Measurements from ENCODE around the gene CELA2A.
A peak's percentile ranks its signal among the peaks of the same experiment; 100 is the strongest.
"Not testable (repeated sequence)": the region's sequence is repeated elsewhere in the genome, so short reads cannot be mapped to it uniquely, and the experiment has no call there.

The CELA2A gene

GRCh38 chr1:15488371-15488770 is 31.8 kb downstream of the CELA2A start:
- H3K4me3 ChIP-seq (ENCODE audit: low read depth, low read length): no peak overlapping the region
- TF ChIP-seq, protein P1, sequence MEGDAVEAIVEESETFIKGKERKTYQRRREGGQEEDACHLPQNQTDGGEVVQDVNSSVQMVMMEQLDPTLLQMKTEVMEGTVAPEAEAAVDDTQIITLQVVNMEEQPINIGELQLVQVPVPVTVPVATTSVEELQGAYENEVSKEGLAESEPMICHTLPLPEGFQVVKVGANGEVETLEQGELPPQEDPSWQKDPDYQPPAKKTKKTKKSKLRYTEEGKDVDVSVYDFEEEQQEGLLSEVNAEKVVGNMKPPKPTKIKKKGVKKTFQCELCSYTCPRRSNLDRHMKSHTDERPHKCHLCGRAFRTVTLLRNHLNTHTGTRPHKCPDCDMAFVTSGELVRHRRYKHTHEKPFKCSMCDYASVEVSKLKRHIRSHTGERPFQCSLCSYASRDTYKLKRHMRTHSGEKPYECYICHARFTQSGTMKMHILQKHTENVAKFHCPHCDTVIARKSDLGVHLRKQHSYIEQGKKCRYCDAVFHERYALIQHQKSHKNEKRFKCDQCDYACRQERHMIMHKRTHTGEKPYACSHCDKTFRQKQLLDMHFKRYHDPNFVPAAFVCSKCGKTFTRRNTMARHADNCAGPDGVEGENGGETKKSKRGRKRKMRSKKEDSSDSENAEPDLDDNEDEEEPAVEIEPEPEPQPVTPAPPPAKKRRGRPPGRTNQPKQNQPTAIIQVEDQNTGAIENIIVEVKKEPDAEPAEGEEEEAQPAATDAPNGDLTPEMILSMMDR (IDR thresholded peaks at IDR 0.05; ENCODE audit: low read depth, low read length): no peak

GRCh38 chr1:15489052-15489736 is 32.7 kb downstream of the CELA2A start:
- no peak overlapping the region for H3K4me3 ChIP-seq (ENCODE audit: low read depth, low read length)
- TF ChIP-seq, protein P1 (IDR thresholded peaks at IDR 0.05; ENCODE audit: low read depth, low read length): no peak

GRCh38 chr1:15491010-15491409 is 34.5 kb downstream of the CELA2A start:
- not testable (repeated sequence) for H3K4me3 ChIP-seq (ENCODE audit: low read depth, low read length)

DNA sequence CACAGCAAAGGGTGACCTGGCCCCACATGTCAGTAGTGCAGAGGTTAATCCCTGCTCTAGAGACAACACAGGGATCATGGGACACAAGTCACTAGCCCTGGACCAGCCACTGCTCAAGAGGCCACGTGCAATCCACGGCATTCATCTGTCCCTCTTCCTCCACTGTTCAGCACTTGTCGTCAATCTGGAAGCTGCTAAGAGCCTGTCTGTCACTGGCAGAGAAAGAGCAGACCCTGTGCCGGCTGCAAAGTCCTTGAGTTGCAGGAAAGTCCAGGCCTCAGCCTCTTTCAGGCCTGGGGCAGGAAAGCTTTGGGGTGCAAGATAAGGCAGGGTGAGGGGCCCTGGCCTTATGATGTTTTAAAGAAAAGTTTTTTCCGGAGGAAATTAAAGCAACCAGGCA is 36.1 kb downstream of the CELA2A start:
- no peak overlapping the region for H3K4me3 ChIP-seq (ENCODE audit: low read depth, low read length)

DNA sequence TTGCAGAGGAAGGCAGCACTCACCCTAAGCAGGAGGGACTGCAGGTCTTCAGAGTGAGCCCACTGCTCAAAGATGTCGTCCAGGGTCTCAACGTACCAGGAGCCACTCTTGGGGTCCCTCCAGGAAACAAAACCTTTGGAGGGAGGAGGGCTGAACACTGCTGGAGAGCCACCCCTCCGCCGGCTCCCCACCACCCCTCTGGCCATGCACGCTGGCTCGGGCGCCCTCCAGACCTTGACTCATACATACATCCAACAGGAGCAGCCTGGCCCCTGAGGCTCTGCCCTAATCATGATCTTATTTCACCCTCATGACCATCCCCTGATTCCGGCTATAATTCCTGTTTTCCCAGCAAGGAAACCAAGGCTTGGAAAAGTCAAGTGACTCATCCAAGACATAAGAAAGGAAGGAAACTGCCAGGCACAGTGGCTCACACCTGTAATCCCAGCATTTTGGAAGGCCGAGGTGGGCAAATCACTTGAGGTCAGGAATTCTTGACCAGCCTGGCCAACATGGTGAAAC is 37.4 kb downstream of the CELA2A start:
- TF ChIP-seq, protein P1 (IDR thresholded peaks at IDR 0.05; ENCODE audit: low read depth, low read length): no peak
- no peak overlapping the region for H3K4me3 ChIP-seq (ENCODE audit: low read depth, low read length)

More for the DNA sequence above, 36.1 kb downstream of the CELA2A start:
- TF ChIP-seq, protein P1 (IDR thresholded peaks at IDR 0.05; ENCODE audit: low read depth, low read length): no peak

DNA sequence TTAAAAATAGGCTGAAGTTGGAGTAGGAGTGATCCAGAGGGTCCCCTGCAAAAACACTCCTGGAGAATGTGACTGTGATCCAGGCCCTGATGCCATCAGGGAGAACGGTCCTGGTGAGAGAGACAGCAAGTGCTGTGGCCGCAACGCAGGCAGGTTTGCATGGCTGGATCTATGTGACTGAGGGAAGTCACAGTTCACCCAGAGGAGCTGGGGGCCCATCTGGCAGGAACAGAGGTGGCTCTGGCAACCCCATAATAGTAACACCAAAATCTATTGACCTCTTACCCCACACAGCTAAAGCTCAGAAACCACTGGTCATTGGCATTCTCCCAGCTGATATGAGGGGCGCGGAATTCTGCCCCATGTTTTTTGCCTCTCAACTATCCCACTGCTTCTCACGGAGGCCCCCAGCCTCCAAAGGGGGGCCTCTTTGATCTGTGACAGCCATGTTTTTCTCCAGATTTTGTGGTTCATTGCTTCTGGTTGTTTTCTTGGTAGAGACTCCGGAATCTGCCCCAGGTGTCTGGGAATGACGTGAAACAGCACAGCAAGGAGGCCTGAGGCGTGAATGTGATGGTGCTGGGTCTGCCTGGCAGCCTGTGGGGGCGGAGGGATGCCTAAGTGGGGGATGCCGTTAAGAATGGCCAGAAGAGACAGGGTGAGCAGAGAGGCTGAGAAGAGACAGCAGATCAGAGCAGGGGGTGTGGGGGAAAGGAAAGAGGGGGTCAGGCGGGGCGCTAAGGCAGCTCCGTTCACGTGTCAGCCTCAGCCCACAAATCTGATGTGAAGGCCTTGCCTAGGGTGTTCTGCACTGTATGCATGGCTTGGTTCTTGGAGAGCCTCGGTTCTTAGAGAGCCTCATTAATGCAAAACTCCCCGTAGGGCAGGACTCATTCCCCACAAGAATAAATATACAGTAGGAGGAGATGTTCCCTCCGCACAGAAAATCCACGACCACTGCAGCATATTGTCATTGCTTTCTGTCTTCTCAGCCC is 43.9 kb downstream of the CELA2A start:
- TF ChIP-seq, protein P1 (IDR thresholded peaks at IDR 0.05; ENCODE audit: low read depth, low read length): no peak
- no peak overlapping the region for H3K4me3 ChIP-seq (ENCODE audit: low read depth, low read length)

GRCh38 chr1:15501208-15502032 is 44.9 kb downstream of the CELA2A start:
- no peak overlapping the region for H3K4me3 ChIP-seq (ENCODE audit: low read depth, low read length)
- TF ChIP-seq, protein P1 (IDR thresholded peaks at IDR 0.05; ENCODE audit: low read depth, low read length): peak; percentile 74

All from WI38 (cell line).